GM12801 (cell line): ENCODE data around the gene INHA.

Source experiments
- TF ChIP-seq, protein P1 (sequence below): IDR thresholded peaks from one replicate; pipeline ENCODE4 v1.5.1; 2011; ENCODE audit warnings: control low read depth; ENCODE audit not compliant: insufficient read length; ENCODE audit errors: extremely low read depth

The INHA gene, protein sequence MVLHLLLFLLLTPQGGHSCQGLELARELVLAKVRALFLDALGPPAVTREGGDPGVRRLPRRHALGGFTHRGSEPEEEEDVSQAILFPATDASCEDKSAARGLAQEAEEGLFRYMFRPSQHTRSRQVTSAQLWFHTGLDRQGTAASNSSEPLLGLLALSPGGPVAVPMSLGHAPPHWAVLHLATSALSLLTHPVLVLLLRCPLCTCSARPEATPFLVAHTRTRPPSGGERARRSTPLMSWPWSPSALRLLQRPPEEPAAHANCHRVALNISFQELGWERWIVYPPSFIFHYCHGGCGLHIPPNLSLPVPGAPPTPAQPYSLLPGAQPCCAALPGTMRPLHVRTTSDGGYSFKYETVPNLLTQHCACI

GRCh38 chr2:219572237-219573001, at the start of gene INHA:
INHA (plus strand) TSS chr2:219572310; CDS start chr2:219572375, 65 bp downstream.
- TF ChIP-seq, protein P1, sequence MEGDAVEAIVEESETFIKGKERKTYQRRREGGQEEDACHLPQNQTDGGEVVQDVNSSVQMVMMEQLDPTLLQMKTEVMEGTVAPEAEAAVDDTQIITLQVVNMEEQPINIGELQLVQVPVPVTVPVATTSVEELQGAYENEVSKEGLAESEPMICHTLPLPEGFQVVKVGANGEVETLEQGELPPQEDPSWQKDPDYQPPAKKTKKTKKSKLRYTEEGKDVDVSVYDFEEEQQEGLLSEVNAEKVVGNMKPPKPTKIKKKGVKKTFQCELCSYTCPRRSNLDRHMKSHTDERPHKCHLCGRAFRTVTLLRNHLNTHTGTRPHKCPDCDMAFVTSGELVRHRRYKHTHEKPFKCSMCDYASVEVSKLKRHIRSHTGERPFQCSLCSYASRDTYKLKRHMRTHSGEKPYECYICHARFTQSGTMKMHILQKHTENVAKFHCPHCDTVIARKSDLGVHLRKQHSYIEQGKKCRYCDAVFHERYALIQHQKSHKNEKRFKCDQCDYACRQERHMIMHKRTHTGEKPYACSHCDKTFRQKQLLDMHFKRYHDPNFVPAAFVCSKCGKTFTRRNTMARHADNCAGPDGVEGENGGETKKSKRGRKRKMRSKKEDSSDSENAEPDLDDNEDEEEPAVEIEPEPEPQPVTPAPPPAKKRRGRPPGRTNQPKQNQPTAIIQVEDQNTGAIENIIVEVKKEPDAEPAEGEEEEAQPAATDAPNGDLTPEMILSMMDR = no peak

DNA sequence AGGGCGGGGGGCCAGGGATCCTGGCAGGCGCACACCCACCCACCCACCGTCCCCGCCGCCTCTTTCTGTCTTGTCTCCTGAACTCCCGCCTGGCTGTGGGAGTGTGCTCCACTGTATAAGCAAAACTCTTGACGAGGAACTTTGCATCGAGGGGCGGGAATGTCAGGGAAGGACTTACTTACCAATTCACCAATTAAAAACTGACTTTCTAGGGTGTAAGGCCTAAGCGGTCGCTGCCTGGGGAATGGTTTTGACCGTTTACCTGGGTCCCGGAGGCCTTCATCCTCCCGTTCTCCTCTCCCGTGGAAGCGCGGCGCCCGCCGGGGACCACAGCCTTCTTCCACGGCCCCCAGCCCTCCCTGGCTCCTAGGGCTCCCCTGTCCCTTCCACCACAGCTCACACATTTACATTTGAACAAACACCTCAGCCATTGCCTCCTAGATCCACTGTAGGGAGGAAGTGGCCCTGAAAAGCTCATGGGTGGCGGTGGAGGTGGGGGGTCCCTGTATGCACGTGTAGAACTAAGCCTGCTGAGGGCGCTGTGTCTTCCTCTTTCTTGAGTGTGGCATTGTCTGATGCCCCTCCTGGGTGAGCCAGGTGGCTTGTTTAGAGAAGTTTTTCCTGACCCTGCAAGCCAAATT, 49.0 kb upstream of the INHA start:
- TF ChIP-seq, protein P1 = no peak

- TF ChIP-seq, protein P1 = no peak
These were observed 47.3 kb upstream of the INHA start for GRCh38 chr2:219524817-219525216.

- TF ChIP-seq, protein P1 = no peak
These were observed 46.4 kb upstream of the INHA start for GRCh38 chr2:219525533-219526232.

DNA sequence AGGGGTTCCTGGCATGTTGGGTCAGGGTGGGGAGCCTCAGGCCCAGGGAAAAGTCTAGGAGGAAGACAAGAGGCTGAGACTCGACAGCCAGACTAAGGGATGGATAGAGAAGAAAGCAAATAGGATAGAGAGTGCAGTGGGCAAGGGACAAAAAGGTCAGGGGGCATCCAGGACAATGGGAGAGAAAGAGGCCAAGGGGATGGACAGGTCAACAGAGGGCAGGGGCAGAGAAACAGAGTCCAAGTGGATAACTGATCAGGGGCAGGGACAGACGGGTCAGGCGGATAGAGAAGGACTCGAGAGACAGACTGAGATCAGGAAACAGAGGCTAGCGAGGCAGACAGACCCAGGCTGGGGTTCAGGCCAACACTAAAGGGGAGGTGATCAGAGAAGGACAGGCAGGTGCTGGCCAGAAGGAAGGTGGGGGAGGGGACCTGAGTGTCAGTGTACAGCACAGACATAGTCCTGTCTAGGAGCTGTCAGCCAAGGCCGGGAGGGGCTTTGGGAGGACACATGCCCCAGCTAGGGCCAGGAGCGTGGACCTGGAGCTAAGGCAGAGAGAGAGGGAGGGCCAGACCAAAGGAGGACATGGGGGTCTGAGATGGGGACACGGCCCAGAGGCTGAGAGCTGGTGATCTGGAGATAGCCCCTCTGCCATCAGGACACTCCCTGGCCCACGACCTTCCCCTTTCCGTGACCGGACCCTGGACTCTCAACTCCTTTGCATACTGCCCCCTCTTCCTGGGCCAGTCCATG, 45.6 kb upstream of the INHA start:
- TF ChIP-seq, protein P1 = no peak

DNA sequence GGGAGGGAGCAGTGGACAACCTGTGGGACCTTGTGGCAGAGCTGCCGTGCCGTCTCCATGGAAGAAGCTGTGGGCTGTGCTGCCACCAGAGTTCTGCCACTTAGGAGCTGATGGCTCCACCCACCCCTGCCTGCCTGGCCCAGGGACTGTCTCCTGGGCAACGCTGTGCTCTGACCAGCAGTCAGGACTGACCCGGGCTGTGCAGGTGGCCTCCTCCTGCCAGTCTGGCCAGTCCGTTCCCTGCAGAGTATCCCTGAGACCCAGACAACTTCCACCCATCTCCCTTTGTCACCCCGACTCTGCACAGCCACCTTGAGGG, 45.1 kb upstream of the INHA start:
- TF ChIP-seq, protein P1 = no peak
